Endothelial cell of umbilical vein (primary cell): ENCODE measurements around the gene NECTIN3. TPM values are rescaled to one million over a fixed set of nuclear protein-coding genes. Genes with fewer than 3 reads are reported as not detected.

Experiments used
- BruUV-seq: library from RNA; stranded (reverse); fragments of 400-500 nt; replicated peaks from 2 replicates; lab custom pipeline; 2021; lab: Mats Ljungman, UMichigan
- CTCF ChIA-PET: fragments of 300-600, 350-600 bp; sonication (Branson Sonifier 250); formaldehyde crosslinking; loops from one replicate; lab custom pipeline; 2021; ENCODE audit warnings: antibody characterized with exemption, inconsistent platforms; lab: Charles Lee
- POLR2A ChIA-PET: fragments of 300-600, 350-600 bp; sonication (Branson Sonifier 250); formaldehyde crosslinking; loops from one replicate; lab custom pipeline; 2021; ENCODE audit warnings: antibody characterized with exemption, inconsistent platforms; lab: Charles Lee
- DNase-seq: peaks from one replicate; pipeline ENCODE4 v3.0.0-alpha.2; 2011; ENCODE audit warnings: low read depth, low spot score
- FAIRE-seq: peaks from 2 replicates; lab custom pipeline; 2011; peaks lifted over from hg19 to GRCh38; lab: Jason Lieb, UNC
- H2AFZ ChIP-seq: 2 replicates; pipeline ENCODE4 v1.6.0; 2012; ENCODE audit warnings: low read depth, low read length, control low read depth, inconsistent platforms
- H3K27ac ChIP-seq: 2 replicates; pipeline ENCODE4 v1.5.1; 2011; ENCODE audit warnings: low read depth, mild to moderate bottlenecking, control low read depth, low read length, moderate library complexity; ENCODE audit not compliant: insufficient read depth
- H3K27me3 ChIP-seq, 2 experiments: 2 replicates each; pipeline versions ENCODE4 v1.6.0 to v1.6.1; 2011; ENCODE audit warnings: low read length in 2 of 2, mixed read lengths in 1 of 2; ENCODE audit not compliant: control insufficient read depth in 2 of 2, insufficient read depth in 2 of 2
- H3K36me3 ChIP-seq, 2 experiments: 2 replicates in 1 of 2; 3 replicates in 1 of 2; pipeline ENCODE4 v1.5.1; 2011; ENCODE audit warnings: low read length in 2 of 2, mild to moderate bottlenecking in 1 of 2, moderate library complexity in 1 of 2; ENCODE audit not compliant: control insufficient read depth in 2 of 2, insufficient read depth in 2 of 2; ENCODE audit errors: extremely low read depth in 1 of 2
- H3K4me1 ChIP-seq: 3 replicates; pipeline ENCODE4 v1.5.1; 2011; ENCODE audit warnings: mild to moderate bottlenecking, low read length; ENCODE audit not compliant: control insufficient read depth, insufficient read depth; ENCODE audit errors: extremely low read depth
- H3K4me2 ChIP-seq: 2 replicates; pipeline ENCODE4 v1.6.1; 2011; ENCODE audit warnings: low read length, control low read depth, mixed read lengths; ENCODE audit not compliant: insufficient read depth
- H3K4me3 ChIP-seq, 3 experiments: fragments of 200-600 bp in 1 of 3; sonication (generic), shearing (Covaris generic) in 1 of 3; replicated peaks in 1 of 3; 2 replicates each; pipeline ENCODE4 v1.5.1; 2011 to 2016; ENCODE audit warnings: control low read depth in 3 of 3, low read length in 3 of 3, mild to moderate bottlenecking in 2 of 3, inconsistent platforms in 1 of 3, low read depth in 1 of 3, moderate library complexity in 1 of 3; ENCODE audit not compliant: insufficient read depth in 1 of 3
- H3K79me2 ChIP-seq: 2 replicates; pipeline ENCODE4 v1.6.0; 2012; ENCODE audit warnings: low read length, inconsistent platforms; ENCODE audit not compliant: control insufficient read depth, insufficient read depth
- H3K9ac ChIP-seq: replicated peaks from 2 replicates; pipeline ENCODE3; 2011; ENCODE audit warnings: low read length, control low read depth; ENCODE audit not compliant: insufficient read depth; ENCODE audit errors: extremely low read depth
- H3K9me1 ChIP-seq: replicated peaks from 3 replicates; pipeline ENCODE4 v1.6.0; 2011; ENCODE audit warnings: mild to moderate bottlenecking, low read length; ENCODE audit not compliant: control insufficient read depth, insufficient read depth; ENCODE audit errors: extremely low read depth
- H3K9me3 ChIP-seq: replicated peaks from 2 replicates; pipeline ENCODE4 v1.5.1; 2012; ENCODE audit warnings: low read length, inconsistent platforms; ENCODE audit not compliant: control insufficient read depth, insufficient read depth
- H4K20me1 ChIP-seq: replicated peaks from 2 replicates; pipeline ENCODE3; 2011; ENCODE audit warnings: mild to moderate bottlenecking, low read length; ENCODE audit not compliant: control insufficient read depth, insufficient read depth; ENCODE audit errors: extremely low read depth
- CTCF ChIP-seq, 2 donors: IDR thresholded peaks; 1 replicate in 1 of 2; 2 replicates in 1 of 2; pipeline ENCODE4 v1.5.1; 2011; ENCODE audit warnings: low read length in 2 of 2, mild to moderate bottlenecking in 2 of 2, moderate library complexity in 2 of 2, control low read depth in 1 of 2, inconsistent platforms in 1 of 2, low read depth in 1 of 2; ENCODE audit not compliant: insufficient read depth in 1 of 2; ENCODE audit errors: extremely low read depth in 1 of 2
- EZH2 ChIP-seq: IDR thresholded peaks from 2 replicates; pipeline ENCODE4 v1.6.1; 2012; ENCODE audit warnings: borderline replicate concordance, low read depth, mild to moderate bottlenecking, moderate library complexity, low read length, inconsistent platforms; ENCODE audit not compliant: severe bottlenecking
- FOS ChIP-seq: IDR thresholded peaks from 2 replicates; pipeline ENCODE4 v1.6.1; 2011; ENCODE audit warnings: mild to moderate bottlenecking, low read length, moderate library complexity, borderline replicate concordance; ENCODE audit not compliant: insufficient read depth
- GATA2 ChIP-seq: IDR thresholded peaks from 2 replicates; pipeline ENCODE4 v1.7.0; 2011; ENCODE audit warnings: low read depth, mild to moderate bottlenecking, moderate library complexity, mixed read lengths, low read length; ENCODE audit not compliant: insufficient read length, insufficient read depth
- JUN ChIP-seq: IDR thresholded peaks from 2 replicates; pipeline ENCODE4 v1.6.1; 2011; ENCODE audit warnings: borderline replicate concordance, low read depth; ENCODE audit not compliant: insufficient read length, insufficient read depth
- MYC ChIP-seq: IDR thresholded peaks from one replicate; pipeline ENCODE4 v1.6.1; 2011; ENCODE audit warnings: mild to moderate bottlenecking, low read depth, low read length
- POLR2A ChIP-seq: IDR thresholded peaks from 2 replicates; pipeline ENCODE4 v1.6.1; 2012; ENCODE audit warnings: low read depth, mild to moderate bottlenecking, control low read depth, low read length
- POLR2AphosphoS5 ChIP-seq: IDR thresholded peaks from 2 replicates; pipeline ENCODE4 v1.6.1; 2012; ENCODE audit warnings: low read depth, mild to moderate bottlenecking, control low read depth, low read length, moderate library complexity; ENCODE audit not compliant: insufficient read depth
- dilution Hi-C: fragments of 300-500 bp; cut with MboI; formaldehyde crosslinking; loops from one replicate; pipeline ENCODE4 v1.15.0; 2019; ENCODE audit warnings: low sequenced_read_pairs; ENCODE audit not compliant: extremely low pct_ligation_motif_present
- intact Hi-C: fragments of 100-400 bp; cut with micrococcal nuclease; formaldehyde crosslinking; loops from one replicate; pipeline ENCODE4 v1.10.0; 2022
- polyA plus RNA-seq, 4 experiments: library from polyadenylated mRNA; depleted of rRNA in 3 of 4; stranded (reverse) in 3 of 4; unstranded in 1 of 4; fragments of >200 nt; gene quantifications; 2 replicates each; pipeline versions ENCODE4 v1.2.1 to v1.2.3, GENCODE V29; 2011 to 2012; ENCODE audit warnings: missing spikeins in 1 of 4
- total RNA-seq: library from RNA; stranded (reverse); gene quantifications from 2 replicates; pipeline ENCODE4 v1.2.3, GENCODE V29; 2021
- TF ChIP-seq, protein P1 (sequence below): IDR thresholded peaks from 2 replicates; pipeline ENCODE4 v1.6.1; 2011; ENCODE audit not compliant: insufficient read depth, insufficient read length

The NECTIN3 gene
- total and polyA plus RNA-seq, 2 donors (not counting 3 experiments of a cell fraction or from before 2014, with no cell fraction given) = 14.3 to 26.9 TPM

GRCh38 chr3:111035902-111036301 lies 35.7 kb upstream of the NECTIN3 start:
- DNase-seq (no peak), FAIRE-seq (no peak)
- no peak for TF ChIP-seq CTCF (IDR thresholded peaks at IDR 0.05; ENCODE audit: extremely low read depth in 1 of 2, insufficient read depth in 1 of 2, low read depth in 1 of 2, low read length in 2 of 2)
- no peak for TF ChIP-seq EZH2
- TF ChIP-seq POLR2A = no peak
- TF ChIP-seq GATA2 = no peak
- TF ChIP-seq, protein P1, sequence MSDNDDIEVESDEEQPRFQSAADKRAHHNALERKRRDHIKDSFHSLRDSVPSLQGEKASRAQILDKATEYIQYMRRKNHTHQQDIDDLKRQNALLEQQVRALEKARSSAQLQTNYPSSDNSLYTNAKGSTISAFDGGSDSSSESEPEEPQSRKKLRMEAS = no peak
- TF ChIP-seq JUN = no peak
- TF ChIP-seq POLR2AphosphoS5 = no peak
- no peak for TF ChIP-seq MYC
- no peak for TF ChIP-seq FOS
- no peak overlapping the region for H3K9ac ChIP-seq
- no peak overlapping the region for H3K27ac ChIP-seq
- ChIA-PET POLR2A (no interaction called here), CTCF (no interaction called here)
- H3K9me1 ChIP-seq = no peaks in the 10 kb centered on the region
- no peaks in the 10 kb centered on the region for H3K36me3 ChIP-seq
- H3K4me1 ChIP-seq = no peaks in the 10 kb centered on the region
- no peaks in the 10 kb centered on the region for H3K27me3 ChIP-seq
- intact Hi-C loops = no loop called here
- no peaks in the 10 kb centered on the region for H3K79me2 ChIP-seq
- H3K4me2 ChIP-seq = no peak overlapping the region
- H3K4me3 ChIP-seq = no peak overlapping the region
- dilution Hi-C loops = no loop called here
- H3K9me3 ChIP-seq = no peaks in the 10 kb centered on the region
- no peak overlapping the region for H2AFZ ChIP-seq
- no peaks in the 10 kb centered on the region for H4K20me1 ChIP-seq
- BruUV-seq = no TSS peak
